Pancreas (tissue), 10 donors: ENCODE measurements around the gene FAM117A. TPM values are rescaled to one million over a fixed set of nuclear protein-coding genes. Genes with fewer than 3 reads are reported as not detected.

Experiments
- ATAC-seq, 4 donors: fragments of 200-7000 bp; cut with Tn5 transposase; one replicate each; pipeline versions ENCODE4 v1.8.0 to v1.9.1; 2020; ENCODE audit warnings: mild to moderate bottlenecking in 4 of 4, moderate library complexity in 4 of 4
- DNase-seq, 6 donors: peaks; one replicate each; pipeline ENCODE4 v3.0.0-alpha.2; 2020
- FAIRE-seq: peaks from 2 replicates; lab custom pipeline; 2012; peaks lifted over from hg19 to GRCh38; lab: Jason Lieb, UNC
- H3K27ac ChIP-seq, 4 donors: fragments of 200-600 bp; sonication (generic); 1 replicate in 3 of 4; 2 replicates in 1 of 4; pipeline versions ENCODE4 v1.5.0 to v1.8.0; 2020
- H3K27me3 ChIP-seq, 4 donors: fragments of 200-600 bp; one replicate each; pipeline ENCODE4 v1.8.0; 2021
- H3K36me3 ChIP-seq, 3 donors: fragments of 200-600 bp; sonication (generic) in 1 of 3; one replicate each; pipeline versions ENCODE4 v1.5.0 to v1.8.0; 2020 to 2021
- H3K4me1 ChIP-seq, 3 donors: fragments of 200-600 bp; one replicate each; pipeline ENCODE4 v1.8.0; 2021
- H3K4me3 ChIP-seq, 4 donors: fragments of 200-600 bp; sonication (generic) in 2 of 4; one replicate each; pipeline versions ENCODE4 v1.5.0 to v1.8.0; 2020 to 2021
- H3K9me3 ChIP-seq, 4 donors: fragments of 200-600 bp; one replicate each; pipeline ENCODE4 v1.8.0; 2021
- CTCF ChIP-seq, 4 donors: fragments of 200-600 bp; sonication (generic) in 3 of 4; IDR thresholded peaks; one replicate each; pipeline versions ENCODE4 v1.5.0 to v1.8.0; 2021; ENCODE audit warnings: antibody characterized with exemption in 4 of 4
- WGBS, 2 donors: extraction: QIAGEN DNeasy Blood & Tissue Kit; methylation state at CpG; one replicate each; pipeline ENCODE4 v1.1.7; 2013; 5-methylcytosine and 5-hydroxymethylcytosine counted together
- intact Hi-C, 3 donors: fragments of 100-400 bp; cut with DNase I; formaldehyde crosslinking; loops; one replicate each; pipeline versions ENCODE4 v1.11.1 to v1.14.2; 2022
- polyA plus RNA-seq, 2 donors: library from polyadenylated mRNA; stranded (reverse); fragments of 200-250 nt; gene quantifications; one replicate each; pipeline ENCODE4 v1.2.3, GENCODE V29; 2013
- total RNA-seq, 6 donors: library from RNA; stranded (reverse); fragmentation: NEBNext Ultra II Directional in 4 of 6; extraction: Animal tissue kit (Norgen Biotek cat#: 25700) in 4 of 6; gene quantifications; one replicate each; pipeline versions ENCODE4 v1.2.1 to v1.2.4, GENCODE V29; 2021 to 2023
- donor health status: healthy with polysubstance abuse.
- donor health status: DM: no; HTN: no; CAD: no; lungs with moderate emphysema.
- donor health status: DM: no; HTN: no; CAD: no.
- donor health status: control.
- donor health status: control.
- donor health status: Bipolar disorder and iron deficiency.
- donor health status: DM: yes; HTN: yes; CAD: no.
- donor health status: DM: no; HTN: no; CAD: no.
- donor health status: DM: no; HTN: no; CAD: no.
- donor health status: DM: yes; HTN: yes; CAD: no.

The FAM117A gene
- total and polyA plus RNA-seq, 8 donors: 5.3 to 14.8 (median 8.5) TPM

DNA sequence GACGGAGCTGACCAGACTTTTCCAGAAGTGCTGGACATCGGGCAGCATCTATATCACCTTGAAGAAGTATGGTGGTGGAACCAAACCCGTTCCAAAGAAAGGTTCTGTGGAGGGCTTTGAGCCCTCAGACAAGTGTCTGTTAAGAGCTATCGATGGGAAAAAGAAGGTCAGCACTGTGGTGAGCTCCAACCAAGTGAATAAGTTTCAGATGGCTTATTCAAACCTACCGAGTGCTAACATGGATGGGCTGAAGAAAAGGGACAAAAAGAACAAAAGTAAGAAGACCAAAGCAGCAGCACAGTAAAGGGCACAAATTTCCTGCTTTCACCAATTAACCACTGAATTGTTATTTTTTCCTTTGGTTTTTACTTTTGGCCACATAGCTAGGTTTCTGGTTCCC, 31.4 kb upstream of the FAM117A start:
- Histone ChIP-seq H3K9me3 (no peaks in the 10 kb centered on the region), H3K4me3 (no peak overlapping the region), H3K27me3 (no peaks in the 10 kb centered on the region), H3K36me3 (peaks cover 0 to 61% (median 19%) of the 10 kb centered on the region in 3 donors), H3K27ac (no peak overlapping the region), H3K4me1 (peaks cover 0 to 2% (median 1%) of the 10 kb centered on the region in 3 donors)
- 79 to 85% methylated on average over 5 of the region's 5 CpGs for WGBS, 2 donors
- no peak for ATAC-seq
- no peak for FAIRE-seq
- TF ChIP-seq CTCF (IDR thresholded peaks at IDR 0.05): no peak
- intact Hi-C loops: no loop called here
- no peak for DNase-seq

DNA sequence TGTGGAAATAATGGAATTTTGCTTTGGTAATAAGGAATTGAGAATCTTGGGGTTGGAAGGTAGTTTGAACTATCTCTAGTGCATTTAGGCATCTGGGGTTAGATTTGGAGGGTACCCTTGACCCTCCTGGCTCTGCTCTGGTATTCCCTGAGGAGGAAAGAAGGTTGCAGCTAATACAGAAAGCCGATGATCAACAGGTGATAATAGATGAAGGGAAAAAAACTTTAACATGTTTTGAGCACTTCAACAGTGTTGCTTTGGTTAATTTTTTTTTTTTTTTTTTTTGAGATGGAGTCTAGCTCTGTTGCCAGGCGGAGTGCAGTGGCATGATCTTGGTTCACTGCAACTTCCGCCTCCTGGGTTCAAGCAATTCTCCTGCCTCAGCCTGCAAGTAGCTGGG, 29.4 kb upstream of the FAM117A start:
- H3K4me1 ChIP-seq: peaks cover 0 to 13% (median 10%) of the 10 kb centered on the region in 3 donors
- H3K27me3 ChIP-seq: no peaks in the 10 kb centered on the region
- intact Hi-C loops: no loop called here
- no peak overlapping the region for H3K4me3 ChIP-seq
- FAIRE-seq (no peak), ATAC-seq (no peak), DNase-seq (no peak)
- no peak for TF ChIP-seq CTCF (IDR thresholded peaks at IDR 0.05)
- H3K9me3 ChIP-seq: no peaks in the 10 kb centered on the region
- H3K36me3 ChIP-seq: peaks cover 0 to 48% (median 15%) of the 10 kb centered on the region in 3 donors
- WGBS, 2 donors: 87 to 93% methylated on average over 3 of the region's 3 CpGs
- H3K27ac ChIP-seq: no peak overlapping the region

DNA sequence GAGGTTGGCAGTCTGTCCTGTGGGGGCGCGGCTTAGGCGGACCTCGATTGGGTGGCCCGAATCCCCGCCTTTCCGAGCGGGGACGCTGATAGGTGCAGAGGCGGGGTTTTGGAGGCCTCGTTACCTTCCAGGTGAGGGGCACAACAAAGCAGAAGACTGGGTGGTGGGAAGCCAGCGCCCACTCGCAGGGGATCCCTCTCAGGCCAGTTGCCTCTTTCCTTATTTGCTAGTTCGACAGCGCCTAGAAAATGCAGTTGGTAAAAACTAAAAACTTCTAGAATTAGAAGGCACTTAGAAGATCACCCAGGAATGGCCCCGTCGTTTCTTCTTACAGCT, 25.3 kb upstream of the FAM117A start:
- H3K4me3 ChIP-seq: peak overlapping the region; percentile 8 to 99 (median 52)
- no peaks in the 10 kb centered on the region for H3K27me3 ChIP-seq
- TF ChIP-seq CTCF (IDR thresholded peaks at IDR 0.05): no peak
- peak overlapping the region in 2 of 4 donors; percentile 99 to 100 for H3K27ac ChIP-seq
- no peaks in the 10 kb centered on the region for H3K9me3 ChIP-seq
- peaks cover 5 to 17% (median 13%) of the 10 kb centered on the region in 3 donors for H3K4me1 ChIP-seq
- no peak for DNase-seq
- no peak for ATAC-seq
- FAIRE-seq: no peak
- intact Hi-C loops: no loop called here
- peaks cover 0 to 21% (median 8%) of the 10 kb centered on the region in 3 donors for H3K36me3 ChIP-seq
- 1% methylated on average over 17 of the region's 17 CpGs for WGBS, 2 donors

GRCh38 chr17:49788478-49789242, 24.7 kb upstream of the FAM117A start, which contains the start of gene KAT7:
Gene KAT7 (plus strand): TSS chr17:49788681. CDS start chr17:49788835, 154 bp downstream.
- H3K4me1 ChIP-seq: peaks cover 5 to 17% (median 13%) of the 10 kb centered on the region in 3 donors
- FAIRE-seq (peak; percentile 96), ATAC-seq (peak; percentile 90 to 96 (median 92)), DNase-seq (peak; percentile 97 to 100 (median 99))
- H3K36me3 ChIP-seq: peaks cover 0 to 16% (median 4%) of the 10 kb centered on the region in 3 donors
- WGBS, 2 donors: 0% methylated on average over 56 to 59 of the region's 59 CpGs
- no peaks in the 10 kb centered on the region for H3K27me3 ChIP-seq
- H3K4me3 ChIP-seq: peak within 1 kb of the TSS; percentile 80 to 99 (median 95)
- no peak for TF ChIP-seq CTCF (IDR thresholded peaks at IDR 0.05)
- no peaks in the 10 kb centered on the region for H3K9me3 ChIP-seq
- peak within 1 kb of the TSS; percentile 98 to 100 (median 99) for H3K27ac ChIP-seq
- intact Hi-C loops: no loop called here
